Stimulated activated CD4-positive, alpha-beta T cell treated with anti-CD3 and anti-CD28 coated beads, TNF-alpha, amount 100 ng/mL, for 1 hour (primary cell): ENCODE results near the gene BRD4.

Experiments used
- DNase-seq, 3 donors: peaks; one replicate each; pipeline ENCODE4 v3.0.0-alpha.2; 2020; ENCODE audit warnings: low read depth in 3 of 3, low spot score in 1 of 3

The BRD4 gene

GRCh38 chr19:15249972-15250639 is 82.2 kb downstream of the BRD4 start:
- no peak for DNase-seq

GRCh38 chr19:15249528-15249874 is 82.8 kb downstream of the BRD4 start:
- DNase-seq, result no peak

- no peak for DNase-seq
Observed at GRCh38 chr19:15248648-15249527, 83.5 kb downstream of the BRD4 start.

- DNase-seq, result no peak
Observed at GRCh38 chr19:15248106-15248505, 84.2 kb downstream of the BRD4 start.

- no peak for DNase-seq
Observed at GRCh38 chr19:15247107-15248014, 85.0 kb downstream of the BRD4 start.

GRCh38 chr19:15246198-15246481 is 86.2 kb downstream of the BRD4 start:
- DNase-seq, result no peak

GRCh38 chr19:15245370-15246197 is 86.8 kb downstream of the BRD4 start:
- DNase-seq, result no peak

GRCh38 chr19:15244808-15245207 is 87.5 kb downstream of the BRD4 start:
- no peak for DNase-seq

- no peak for DNase-seq
Observed at GRCh38 chr19:15244106-15244803, 88.1 kb downstream of the BRD4 start.

- no peak for DNase-seq
Observed at GRCh38 chr19:15243236-15243957, 88.9 kb downstream of the BRD4 start.

GRCh38 chr19:15241259-15241910 is 91.0 kb downstream of the BRD4 start:
- no peak for DNase-seq

GRCh38 chr19:15240515-15240914 is 91.8 kb downstream of the BRD4 start:
- DNase-seq, result no peak

- DNase-seq, result no peak
Observed at GRCh38 chr19:15239337-15239949, 92.9 kb downstream of the BRD4 start.

GRCh38 chr19:15238639-15239155 is 93.6 kb downstream of the BRD4 start:
- DNase-seq, result no peak

GRCh38 chr19:15237759-15238638 is 94.3 kb downstream of the BRD4 start:
- DNase-seq, result no peak

GRCh38 chr19:15236886-15237285 is 95.5 kb downstream of the BRD4 start:
- DNase-seq, result no peak

- no peak for DNase-seq
Observed at GRCh38 chr19:15235781-15236180, 96.6 kb downstream of the BRD4 start.
